Lung (tissue), 12 donors: Measurements from ENCODE around the gene STX1B. TPM values are rescaled to one million over a fixed set of nuclear protein-coding genes. Genes with fewer than 3 reads are reported as not detected.

Experiments
- ATAC-seq: fragments of 200-7000 bp; cut with Tn5 transposase; one replicate; pipeline ENCODE4 v1.9.1; 2020; ENCODE audit warnings: moderate number of reproducible peaks; ENCODE audit not compliant: insufficient read depth, low FRiP score
- DNase-seq, 3 donors: peaks; one replicate each; pipeline ENCODE4 v3.0.0-alpha.2; 2013 to 2017
- H3K27ac ChIP-seq, 2 donors: one replicate each; pipeline ENCODE4 v1.5.1; 2013; ENCODE audit warnings: mild to moderate bottlenecking in 2 of 2, moderate library complexity in 2 of 2, control low read depth in 1 of 2, inconsistent platforms in 1 of 2, low read depth in 1 of 2, low read length in 1 of 2
- H3K27me3 ChIP-seq, 3 donors: one replicate each; pipeline ENCODE4 v1.5.1; 2013; ENCODE audit warnings: low read length in 2 of 3; ENCODE audit not compliant: control insufficient read depth in 3 of 3, insufficient read depth in 3 of 3
- H3K36me3 ChIP-seq, 4 donors: one replicate each; pipeline ENCODE4 v1.5.1; 2013; ENCODE audit warnings: low read length in 4 of 4, mild to moderate bottlenecking in 1 of 4, moderate library complexity in 1 of 4; ENCODE audit not compliant: control insufficient read depth in 4 of 4, insufficient read depth in 4 of 4
- H3K4me1 ChIP-seq, 5 donors: one replicate each; pipeline ENCODE4 v1.5.1; 2013; ENCODE audit warnings: low read length in 5 of 5, mild to moderate bottlenecking in 2 of 5, moderate library complexity in 1 of 5; ENCODE audit not compliant: control insufficient read depth in 5 of 5, insufficient read depth in 5 of 5
- H3K4me3 ChIP-seq: one replicate; pipeline ENCODE4 v1.5.1; 2013; ENCODE audit warnings: mild to moderate bottlenecking, control low read depth, moderate library complexity
- H3K9ac ChIP-seq, 2 donors: one replicate each; pipeline ENCODE4 v1.5.1; 2013; ENCODE audit warnings: low read length in 2 of 2, control low read depth in 1 of 2; ENCODE audit not compliant: insufficient read depth in 1 of 2
- H3K9me3 ChIP-seq, 4 donors: one replicate each; pipeline ENCODE4 v1.5.1; 2013; ENCODE audit warnings: low read length in 3 of 4, mild to moderate bottlenecking in 1 of 4, moderate library complexity in 1 of 4; ENCODE audit not compliant: control insufficient read depth in 4 of 4, insufficient read depth in 3 of 4
- CTCF ChIP-seq: IDR thresholded peaks from 2 replicates; pipeline ENCODE4 v1.5.1; 2012; ENCODE audit warnings: mild to moderate bottlenecking; ENCODE audit errors: control extremely low read depth, extremely low read depth
- WGBS, 2 donors: extraction: QIAGEN DNeasy Blood & Tissue Kit; methylation state at CpG; one replicate each; pipeline ENCODE4 v1.1.7; 2013; 5-methylcytosine and 5-hydroxymethylcytosine counted together
- polyA plus RNA-seq, 2 donors: library from polyadenylated mRNA; stranded (reverse); fragments of 200-250 nt; gene quantifications; one replicate each; pipeline ENCODE4 v1.2.1, GENCODE V29; 2013
- total RNA-seq, 2 donors: library from RNA; depleted of rRNA in 1 of 2; stranded (reverse); fragments of >200 nt in 1 of 2; gene quantifications; one replicate each; pipeline ENCODE4 v1.2.1, GENCODE V29; 2014 to 2021
- donor health status: control.
- donor health status: control.
- donor health status: Bipolar disorder and iron deficiency.
- donor health status: healthy.
- donor health status: DM: yes; HTN: yes; CAD: no.

STX1B gene
- total and polyA plus RNA-seq, 4 donors = 0.17 to 0.64 (median 0.41) TPM

- H3K4me3 ChIP-seq = no peak overlapping the region
- no peaks in the 10 kb centered on the region for H3K9me3 ChIP-seq
- H3K27ac ChIP-seq = no peak overlapping the region
- ATAC-seq = no peak
- peaks cover 0 to 5% (median 4%) of the 10 kb centered on the region in 5 donors for H3K4me1 ChIP-seq
- no peak overlapping the region for H3K9ac ChIP-seq
- 81 to 84% methylated on average over 19 of the region's 19 CpGs for WGBS, 2 donors
- H3K36me3 ChIP-seq = no peaks in the 10 kb centered on the region
- no peak for DNase-seq
- H3K27me3 ChIP-seq = peaks cover 0 to 20% (median 6%) of the 10 kb centered on the region in 3 donors
- no peak for TF ChIP-seq CTCF
Measured at GRCh38 chr16:31000671-31001382, 9.6 kb downstream of the STX1B start.

- no peak overlapping the region for H3K4me3 ChIP-seq
- DNase-seq (no peak), ATAC-seq (no peak)
- WGBS, 2 donors = 75 to 89% methylated on average over 6 of the region's 6 CpGs
- no peak overlapping the region for H3K27ac ChIP-seq
- peaks cover 0 to 19% (median 6%) of the 10 kb centered on the region in 3 donors for H3K27me3 ChIP-seq
- peaks cover 0 to 5% (median 4%) of the 10 kb centered on the region in 5 donors for H3K4me1 ChIP-seq
- no peaks in the 10 kb centered on the region for H3K9me3 ChIP-seq
- H3K9ac ChIP-seq = no peak overlapping the region
- TF ChIP-seq CTCF = no peak
- no peaks in the 10 kb centered on the region for H3K36me3 ChIP-seq
Measured at GRCh38 chr16:30998852-30999761, 11.3 kb downstream of the STX1B start.

GRCh38 chr16:30997725-30998711, 12.4 kb downstream of the STX1B start:
- H3K9me3 ChIP-seq = no peaks in the 10 kb centered on the region
- DNase-seq (no peak), ATAC-seq (peak; percentile 61)
- no peak overlapping the region for H3K9ac ChIP-seq
- no peaks in the 10 kb centered on the region for H3K36me3 ChIP-seq
- H3K27me3 ChIP-seq = peaks cover 0 to 19% (median 6%) of the 10 kb centered on the region in 3 donors
- peaks cover 0 to 5% (median 4%) of the 10 kb centered on the region in 5 donors for H3K4me1 ChIP-seq
- 58 to 79% methylated on average over 21 of the region's 21 CpGs for WGBS, 2 donors
- H3K4me3 ChIP-seq = no peak overlapping the region
- no peak for TF ChIP-seq CTCF
- H3K27ac ChIP-seq = no peak overlapping the region
